GM23338 (cell line): Measurements from ENCODE around the gene CCNL1. TPM values are rescaled to one million over a fixed set of nuclear protein-coding genes. Genes with fewer than 3 reads are reported as not detected.

Source experiments
- ATAC-seq: fragments of 200-7000 bp; cut with Tn5 transposase; 3 replicates; pipeline ENCODE4 v1.9.1; 2020
- DNase-seq: peaks from one replicate; pipeline ENCODE4 v3.0.0-alpha.2; 2015; ENCODE audit warnings: low spot score
- H2AFZ ChIP-seq: fragments of 200-600 bp; sonication (generic); 2 replicates; pipeline ENCODE4 v1.8.0; 2016; ENCODE audit warnings: antibody characterized with exemption, mild to moderate bottlenecking, moderate library complexity
- H3F3A ChIP-seq: fragments of 200-600 bp; sonication (generic); replicated peaks from 2 replicates; pipeline ENCODE4 v1.8.0; 2017; ENCODE audit warnings: antibody characterized with exemption, mixed run types, low read depth
- H3K27ac ChIP-seq: fragments of 200-600 bp; sonication (generic); 2 replicates; pipeline ENCODE4 v1.6.1; 2016; ENCODE audit warnings: low read depth
- H3K27me3 ChIP-seq: fragments of 200-600 bp; sonication (generic); 2 replicates; pipeline ENCODE4 v1.8.0; 2016; ENCODE audit warnings: mild to moderate bottlenecking, mixed run types, moderate library complexity; ENCODE audit not compliant: insufficient read depth
- H3K36me3 ChIP-seq: fragments of 200-600 bp; sonication (generic); 2 replicates; pipeline ENCODE4 v1.8.0; 2016; ENCODE audit warnings: mild to moderate bottlenecking; ENCODE audit not compliant: insufficient read depth
- H3K4me1 ChIP-seq: fragments of 200-600 bp; sonication (generic); 2 replicates; pipeline ENCODE4 v1.8.0; 2016; ENCODE audit warnings: mild to moderate bottlenecking, moderate library complexity; ENCODE audit not compliant: insufficient read depth
- H3K4me2 ChIP-seq: fragments of 200-600 bp; sonication (generic); 2 replicates; pipeline ENCODE4 v1.7.1; 2017; ENCODE audit warnings: mixed run types
- H3K4me3 ChIP-seq: fragments of 200-600 bp; sonication (generic); 2 replicates; pipeline ENCODE4 v1.6.1; 2016; ENCODE audit warnings: mixed run types
- H3K79me2 ChIP-seq: fragments of 200-600 bp; sonication (generic); replicated peaks from 2 replicates; pipeline ENCODE4 v1.8.0; 2017; ENCODE audit warnings: mild to moderate bottlenecking; ENCODE audit not compliant: insufficient read depth
- H3K9me2 ChIP-seq: fragments of 200-600 bp; sonication (generic); 2 replicates; pipeline ENCODE4 v1.8.0; 2017; ENCODE audit not compliant: insufficient read depth
- H4K20me1 ChIP-seq: fragments of 200-600 bp; sonication (generic); replicated peaks from 2 replicates; pipeline ENCODE4 v1.8.0; 2017; ENCODE audit warnings: mild to moderate bottlenecking; ENCODE audit not compliant: insufficient read depth
- H3K27ac Mint-ChIP-seq: 2 replicates; pipeline ENCODE4 v1.8.0; 2020; ENCODE audit warnings: inconsistent platforms, mild to moderate bottlenecking, moderate library complexity, mixed read lengths
- H3K27me3 Mint-ChIP-seq: 3 replicates; pipeline ENCODE4 v1.8.0; 2022; ENCODE audit warnings: low read depth, mild to moderate bottlenecking, moderate library complexity, mixed read lengths, inconsistent platforms; ENCODE audit not compliant: insufficient read depth, poor library complexity
- H3K36me3 Mint-ChIP-seq: 3 replicates; pipeline ENCODE4 v1.8.0; 2021; ENCODE audit warnings: low read depth, mild to moderate bottlenecking, inconsistent platforms, moderate library complexity, mixed read lengths
- H3K4me1 Mint-ChIP-seq: 3 replicates; pipeline ENCODE4 v1.8.0; 2020; ENCODE audit warnings: mild to moderate bottlenecking, inconsistent platforms, mixed read lengths
- H3K4me3 Mint-ChIP-seq: 3 replicates; pipeline ENCODE4 v1.8.0; 2021; ENCODE audit warnings: moderate library complexity, mild to moderate bottlenecking, inconsistent platforms, mixed read lengths
- H3K9me3 Mint-ChIP-seq: 3 replicates; pipeline ENCODE4 v1.8.0; 2020; ENCODE audit warnings: moderate library complexity, mild to moderate bottlenecking, inconsistent platforms, mixed read lengths
- CREB1 ChIP-seq: fragments of 250-450 bp; sonication (Bioruptor Pico); IDR thresholded peaks from 2 replicates; pipeline ENCODE4 v1.5.0; 2020; ENCODE audit warnings: low read depth, mild to moderate bottlenecking, moderate library complexity
- EZH2 ChIP-seq: fragments of 200-600 bp; sonication (generic); IDR thresholded peaks from one replicate; pipeline ENCODE4 v1.8.0; 2017; ENCODE audit warnings: antibody characterized with exemption, mild to moderate bottlenecking, low read depth; ENCODE audit not compliant: unreplicated experiment
- EZH2phosphoT487 ChIP-seq: fragments of 200-600 bp; sonication (generic); IDR thresholded peaks from one replicate; pipeline ENCODE4 v1.8.1; 2018; ENCODE audit warnings: antibody characterized with exemption; ENCODE audit not compliant: unreplicated experiment
- JUNB ChIP-seq: IDR thresholded peaks from one replicate; pipeline ENCODE4 v1.6.1; 2016; ENCODE audit warnings: antibody characterized with exemption; ENCODE audit not compliant: unreplicated experiment
- NANOG ChIP-seq: IDR thresholded peaks from 2 replicates; pipeline ENCODE4 v1.6.1; 2016; ENCODE audit warnings: antibody characterized with exemption, borderline replicate concordance
- POLR2AphosphoS5 ChIP-seq: IDR thresholded peaks from 2 replicates; pipeline ENCODE4 v1.6.1; 2016; ENCODE audit warnings: antibody characterized with exemption, low read depth
- STAT1 ChIP-seq: IDR thresholded peaks from one replicate; pipeline ENCODE4 v1.6.1; 2016; ENCODE audit warnings: antibody characterized with exemption; ENCODE audit not compliant: unreplicated experiment
- ZNF114 ChIP-seq: fragments of 250-450 bp; sonication (Bioruptor Pico); IDR thresholded peaks from 2 replicates; pipeline ENCODE4 v1.5.0; 2020; ENCODE audit warnings: mild to moderate bottlenecking, moderate library complexity
- ZNF331 ChIP-seq: fragments of 250-450 bp; sonication (Bioruptor Pico); IDR thresholded peaks from 2 replicates; pipeline ENCODE4 v1.5.0; 2020; ENCODE audit warnings: low read depth, mild to moderate bottlenecking, moderate library complexity
- polyA plus RNA-seq: library from polyadenylated mRNA; unstranded; fragments of >200 nt; fragmentation: Nextera tagmentation; extraction: Ambion mirVana; gene quantifications from 2 replicates; pipeline ENCODE4 v1.2.1, GENCODE V29; 2016
- total RNA-seq: library from RNA; depleted of rRNA; stranded (reverse); fragments of >200 nt; shearing (Covaris generic); gene quantifications from 2 replicates; pipeline ENCODE4 v1.2.3, GENCODE V29; 2014
- TF ChIP-seq, protein P1 (sequence below): fragments of 250-450 bp; sonication (Bioruptor Pico); IDR thresholded peaks from 2 replicates; pipeline ENCODE4 v1.5.0; 2020; ENCODE audit warnings: mild to moderate bottlenecking, moderate library complexity
- TF ChIP-seq, protein P2 (sequence below): IDR thresholded peaks from 2 replicates; pipeline ENCODE4 v1.6.1; 2016; ENCODE audit warnings: antibody characterized with exemption
- TF ChIP-seq, protein P3 (sequence below): IDR thresholded peaks from one replicate; pipeline ENCODE4 v1.6.1; 2018; ENCODE audit warnings: antibody characterized with exemption; ENCODE audit not compliant: unreplicated experiment
- TF ChIP-seq, protein P4 (sequence below), 2 experiments: fragments of 200-600 bp in 1 of 2; sonication (generic) in 1 of 2; conservative IDR thresholded peaks; 2 replicates each; pipeline versions ENCODE4 v1.5.1 to v1.6.1; 2016 to 2017; ENCODE audit warnings: antibody characterized with exemption in 2 of 2, low read depth in 2 of 2, mild to moderate bottlenecking in 2 of 2, moderate library complexity in 1 of 2

CCNL1 gene
- total and polyA plus RNA-seq, 2 experiments from 2014 or later: 108 to 134 TPM

DNA sequence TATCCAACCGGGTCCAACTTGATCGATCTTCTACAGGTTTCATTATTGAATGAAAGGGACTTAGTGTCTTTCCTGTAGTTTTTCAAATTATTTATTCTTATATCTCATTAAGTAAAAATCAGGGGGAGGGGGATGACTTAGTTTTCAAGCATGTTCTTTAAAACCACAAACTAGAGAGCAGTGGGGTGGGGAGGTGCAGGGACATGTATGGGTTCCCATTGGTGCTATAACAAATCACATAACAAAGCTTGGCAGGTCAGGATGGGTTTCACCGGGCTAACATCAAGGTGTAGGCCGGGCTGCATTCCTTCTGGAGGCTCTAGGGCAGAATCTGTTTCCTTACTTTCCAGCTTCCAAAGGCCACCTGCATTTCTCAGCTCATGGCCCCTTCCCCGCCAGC, 32.7 kb downstream of the CCNL1 start:
- H3K27ac ChIP-seq: no peak overlapping the region
- peak; percentile 41 for DNase-seq
- no peaks in the 10 kb centered on the region for H3K9me3 Mint-ChIP-seq

More for the DNA sequence above, 32.7 kb downstream of the CCNL1 start:
- Mint-ChIP-seq H3K27me3 (peaks cover 11% of the 10 kb centered on the region), H3K36me3 (no peaks in the 10 kb centered on the region), H3K4me3 (no peak overlapping the region), H3K27ac (no peak overlapping the region), H3K4me1 (peaks cover 26% of the 10 kb centered on the region)
- Histone ChIP-seq H3K27me3 (no peaks in the 10 kb centered on the region), H3K9me2 (peaks cover 5% of the 10 kb centered on the region; the same call in 1 of the 2 replicates), H3K4me3 (no peak overlapping the region), H3K36me3 (no peaks in the 10 kb centered on the region), H2AFZ (no peak overlapping the region), H3F3A (no peaks in the 10 kb centered on the region), H3K4me1 (peaks cover 17% of the 10 kb centered on the region), H4K20me1 (no peaks in the 10 kb centered on the region), H3K79me2 (no peaks in the 10 kb centered on the region), H3K4me2 (no peak overlapping the region)
- TF ChIP-seq STAT1 (no peak), ZNF114 (CRISPR knock-in tag) (no peak), JUNB (no peak), EZH2phosphoT487 (no peak), EZH2 (no peak), ZNF331 (CRISPR knock-in tag) (no peak), NANOG (no peak), POLR2AphosphoS5 (no peak), CREB1 (no peak)
- TF ChIP-seq, protein P1, sequence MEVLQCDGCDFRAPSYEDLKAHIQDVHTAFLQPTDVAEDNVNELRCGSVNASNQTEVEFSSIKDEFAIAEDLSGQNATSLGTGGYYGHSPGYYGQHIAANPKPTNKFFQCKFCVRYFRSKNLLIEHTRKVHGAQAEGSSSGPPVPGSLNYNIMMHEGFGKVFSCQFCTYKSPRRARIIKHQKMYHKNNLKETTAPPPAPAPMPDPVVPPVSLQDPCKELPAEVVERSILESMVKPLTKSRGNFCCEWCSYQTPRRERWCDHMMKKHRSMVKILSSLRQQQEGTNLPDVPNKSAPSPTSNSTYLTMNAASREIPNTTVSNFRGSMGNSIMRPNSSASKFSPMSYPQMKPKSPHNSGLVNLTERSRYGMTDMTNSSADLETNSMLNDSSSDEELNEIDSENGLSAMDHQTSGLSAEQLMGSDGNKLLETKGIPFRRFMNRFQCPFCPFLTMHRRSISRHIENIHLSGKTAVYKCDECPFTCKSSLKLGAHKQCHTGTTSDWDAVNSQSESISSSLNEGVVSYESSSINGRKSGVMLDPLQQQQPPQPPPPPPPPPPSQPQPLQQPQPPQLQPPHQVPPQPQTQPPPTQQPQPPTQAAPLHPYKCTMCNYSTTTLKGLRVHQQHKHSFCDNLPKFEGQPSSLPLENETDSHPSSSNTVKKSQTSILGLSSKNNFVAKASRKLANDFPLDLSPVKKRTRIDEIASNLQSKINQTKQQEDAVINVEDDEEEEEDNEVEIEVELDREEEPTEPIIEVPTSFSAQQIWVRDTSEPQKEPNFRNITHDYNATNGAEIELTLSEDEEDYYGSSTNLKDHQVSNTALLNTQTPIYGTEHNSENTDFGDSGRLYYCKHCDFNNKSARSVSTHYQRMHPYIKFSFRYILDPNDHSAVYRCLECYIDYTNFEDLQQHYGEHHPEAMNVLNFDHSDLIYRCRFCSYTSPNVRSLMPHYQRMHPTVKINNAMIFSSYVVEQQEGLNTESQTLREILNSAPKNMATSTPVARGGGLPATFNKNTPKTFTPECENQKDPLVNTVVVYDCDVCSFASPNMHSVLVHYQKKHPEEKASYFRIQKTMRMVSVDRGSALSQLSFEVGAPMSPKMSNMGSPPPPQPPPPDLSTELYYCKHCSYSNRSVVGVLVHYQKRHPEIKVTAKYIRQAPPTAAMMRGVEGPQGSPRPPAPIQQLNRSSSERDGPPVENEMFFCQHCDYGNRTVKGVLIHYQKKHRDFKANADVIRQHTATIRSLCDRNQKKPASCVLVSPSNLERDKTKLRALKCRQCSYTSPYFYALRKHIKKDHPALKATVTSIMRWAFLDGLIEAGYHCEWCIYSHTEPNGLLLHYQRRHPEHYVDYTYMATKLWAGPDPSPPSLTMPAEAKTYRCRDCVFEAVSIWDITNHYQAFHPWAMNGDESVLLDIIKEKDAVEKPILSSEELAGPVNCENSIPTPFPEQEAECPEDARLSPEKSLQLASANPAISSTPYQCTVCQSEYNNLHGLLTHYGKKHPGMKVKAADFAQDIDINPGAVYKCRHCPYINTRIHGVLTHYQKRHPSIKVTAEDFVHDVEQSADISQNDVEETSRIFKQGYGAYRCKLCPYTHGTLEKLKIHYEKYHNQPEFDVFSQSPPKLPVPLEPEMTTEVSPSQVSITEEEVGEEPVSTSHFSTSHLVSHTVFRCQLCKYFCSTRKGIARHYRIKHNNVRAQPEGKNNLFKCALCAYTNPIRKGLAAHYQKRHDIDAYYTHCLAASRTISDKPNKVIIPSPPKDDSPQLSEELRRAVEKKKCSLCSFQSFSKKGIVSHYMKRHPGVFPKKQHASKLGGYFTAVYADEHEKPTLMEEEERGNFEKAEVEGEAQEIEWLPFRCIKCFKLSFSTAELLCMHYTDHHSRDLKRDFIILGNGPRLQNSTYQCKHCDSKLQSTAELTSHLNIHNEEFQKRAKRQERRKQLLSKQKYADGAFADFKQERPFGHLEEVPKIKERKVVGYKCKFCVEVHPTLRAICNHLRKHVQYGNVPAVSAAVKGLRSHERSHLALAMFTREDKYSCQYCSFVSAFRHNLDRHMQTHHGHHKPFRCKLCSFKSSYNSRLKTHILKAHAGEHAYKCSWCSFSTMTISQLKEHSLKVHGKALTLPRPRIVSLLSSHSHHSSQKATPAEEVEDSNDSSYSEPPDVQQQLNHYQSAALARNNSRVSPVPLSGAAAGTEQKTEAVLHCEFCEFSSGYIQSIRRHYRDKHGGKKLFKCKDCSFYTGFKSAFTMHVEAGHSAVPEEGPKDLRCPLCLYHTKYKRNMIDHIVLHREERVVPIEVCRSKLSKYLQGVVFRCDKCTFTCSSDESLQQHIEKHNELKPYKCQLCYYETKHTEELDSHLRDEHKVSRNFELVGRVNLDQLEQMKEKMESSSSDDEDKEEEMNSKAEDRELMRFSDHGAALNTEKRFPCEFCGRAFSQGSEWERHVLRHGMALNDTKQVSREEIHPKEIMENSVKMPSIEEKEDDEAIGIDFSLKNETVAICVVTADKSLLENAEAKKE: no peak
- TF ChIP-seq, protein P2, sequence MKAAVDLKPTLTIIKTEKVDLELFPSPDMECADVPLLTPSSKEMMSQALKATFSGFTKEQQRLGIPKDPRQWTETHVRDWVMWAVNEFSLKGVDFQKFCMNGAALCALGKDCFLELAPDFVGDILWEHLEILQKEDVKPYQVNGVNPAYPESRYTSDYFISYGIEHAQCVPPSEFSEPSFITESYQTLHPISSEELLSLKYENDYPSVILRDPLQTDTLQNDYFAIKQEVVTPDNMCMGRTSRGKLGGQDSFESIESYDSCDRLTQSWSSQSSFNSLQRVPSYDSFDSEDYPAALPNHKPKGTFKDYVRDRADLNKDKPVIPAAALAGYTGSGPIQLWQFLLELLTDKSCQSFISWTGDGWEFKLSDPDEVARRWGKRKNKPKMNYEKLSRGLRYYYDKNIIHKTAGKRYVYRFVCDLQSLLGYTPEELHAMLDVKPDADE: no peak
- TF ChIP-seq, protein P3, sequence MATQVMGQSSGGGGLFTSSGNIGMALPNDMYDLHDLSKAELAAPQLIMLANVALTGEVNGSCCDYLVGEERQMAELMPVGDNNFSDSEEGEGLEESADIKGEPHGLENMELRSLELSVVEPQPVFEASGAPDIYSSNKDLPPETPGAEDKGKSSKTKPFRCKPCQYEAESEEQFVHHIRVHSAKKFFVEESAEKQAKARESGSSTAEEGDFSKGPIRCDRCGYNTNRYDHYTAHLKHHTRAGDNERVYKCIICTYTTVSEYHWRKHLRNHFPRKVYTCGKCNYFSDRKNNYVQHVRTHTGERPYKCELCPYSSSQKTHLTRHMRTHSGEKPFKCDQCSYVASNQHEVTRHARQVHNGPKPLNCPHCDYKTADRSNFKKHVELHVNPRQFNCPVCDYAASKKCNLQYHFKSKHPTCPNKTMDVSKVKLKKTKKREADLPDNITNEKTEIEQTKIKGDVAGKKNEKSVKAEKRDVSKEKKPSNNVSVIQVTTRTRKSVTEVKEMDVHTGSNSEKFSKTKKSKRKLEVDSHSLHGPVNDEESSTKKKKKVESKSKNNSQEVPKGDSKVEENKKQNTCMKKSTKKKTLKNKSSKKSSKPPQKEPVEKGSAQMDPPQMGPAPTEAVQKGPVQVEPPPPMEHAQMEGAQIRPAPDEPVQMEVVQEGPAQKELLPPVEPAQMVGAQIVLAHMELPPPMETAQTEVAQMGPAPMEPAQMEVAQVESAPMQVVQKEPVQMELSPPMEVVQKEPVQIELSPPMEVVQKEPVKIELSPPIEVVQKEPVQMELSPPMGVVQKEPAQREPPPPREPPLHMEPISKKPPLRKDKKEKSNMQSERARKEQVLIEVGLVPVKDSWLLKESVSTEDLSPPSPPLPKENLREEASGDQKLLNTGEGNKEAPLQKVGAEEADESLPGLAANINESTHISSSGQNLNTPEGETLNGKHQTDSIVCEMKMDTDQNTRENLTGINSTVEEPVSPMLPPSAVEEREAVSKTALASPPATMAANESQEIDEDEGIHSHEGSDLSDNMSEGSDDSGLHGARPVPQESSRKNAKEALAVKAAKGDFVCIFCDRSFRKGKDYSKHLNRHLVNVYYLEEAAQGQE: no peak
- TF ChIP-seq, protein P4, sequence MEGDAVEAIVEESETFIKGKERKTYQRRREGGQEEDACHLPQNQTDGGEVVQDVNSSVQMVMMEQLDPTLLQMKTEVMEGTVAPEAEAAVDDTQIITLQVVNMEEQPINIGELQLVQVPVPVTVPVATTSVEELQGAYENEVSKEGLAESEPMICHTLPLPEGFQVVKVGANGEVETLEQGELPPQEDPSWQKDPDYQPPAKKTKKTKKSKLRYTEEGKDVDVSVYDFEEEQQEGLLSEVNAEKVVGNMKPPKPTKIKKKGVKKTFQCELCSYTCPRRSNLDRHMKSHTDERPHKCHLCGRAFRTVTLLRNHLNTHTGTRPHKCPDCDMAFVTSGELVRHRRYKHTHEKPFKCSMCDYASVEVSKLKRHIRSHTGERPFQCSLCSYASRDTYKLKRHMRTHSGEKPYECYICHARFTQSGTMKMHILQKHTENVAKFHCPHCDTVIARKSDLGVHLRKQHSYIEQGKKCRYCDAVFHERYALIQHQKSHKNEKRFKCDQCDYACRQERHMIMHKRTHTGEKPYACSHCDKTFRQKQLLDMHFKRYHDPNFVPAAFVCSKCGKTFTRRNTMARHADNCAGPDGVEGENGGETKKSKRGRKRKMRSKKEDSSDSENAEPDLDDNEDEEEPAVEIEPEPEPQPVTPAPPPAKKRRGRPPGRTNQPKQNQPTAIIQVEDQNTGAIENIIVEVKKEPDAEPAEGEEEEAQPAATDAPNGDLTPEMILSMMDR (conservative IDR thresholded peaks at IDR 0.05; ENCODE audit: low read depth in 2 of 2): no peak
- ATAC-seq: no peak
